ENCODE measurements around the gene LYPD8.
"Not testable (repeated sequence)": the region's sequence is repeated elsewhere in the genome, so short reads cannot be mapped to it uniquely, and the experiment has no call there.

- not testable (repeated sequence) for TF ChIP-seq CTCF (IDR thresholded peaks at IDR 0.05 in 4 of 5, conservative IDR thresholded peaks at IDR 0.05 in 1 of 5); POLR2A (IDR thresholded peaks at IDR 0.05)
Observed at GRCh38 chr1:248794663-248795062, 39.1 kb upstream of the LYPD8 start.
